ENCODE measurements around the gene PGLYRP1.

PGLYRP1 gene

DNA sequence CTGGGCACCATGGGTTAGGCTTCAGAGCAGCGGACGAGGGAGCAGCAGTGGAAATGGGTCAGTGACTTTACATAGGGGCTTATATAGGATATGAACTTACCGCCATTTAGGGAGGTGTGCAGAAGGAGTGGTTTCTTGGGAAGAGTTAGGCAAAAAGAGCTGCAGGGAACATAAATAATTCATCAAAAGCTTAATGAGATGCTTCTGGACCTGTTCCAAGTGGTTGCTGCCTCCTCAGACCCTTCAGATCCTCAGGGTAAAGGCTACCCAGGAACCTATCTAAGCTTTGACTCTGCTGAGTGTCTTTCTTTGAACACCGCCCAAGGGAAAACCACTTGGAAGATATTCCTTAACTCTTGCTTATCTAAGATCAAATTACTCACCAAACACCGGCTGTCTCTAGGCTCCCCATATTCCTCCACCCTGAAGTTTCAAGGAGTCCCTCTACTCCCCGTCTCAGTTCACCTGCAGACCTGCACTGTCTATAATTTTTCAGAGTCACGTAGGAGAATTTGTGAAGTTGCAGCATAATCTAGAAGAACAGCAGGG lies 18.2 kb upstream of the PGLYRP1 start, which contains the start of gene IGFL4:
IGFL4 (minus strand) TSS at position 51 of the 549 bp plus-strand sequence; CDS start at position 11, 40 bp downstream.
- H3K36me3 Mint-ChIP-seq (ENCODE audit: low read depth), result no peaks in the 10 kb centered on the region
- peaks cover 51% of the 10 kb centered on the region for H3K27me3 Mint-ChIP-seq
- H3K27ac Mint-ChIP-seq, result no peak within 1 kb of the TSS
- DNase-seq (no peak), ATAC-seq (no peak)
- no peaks in the 10 kb centered on the region for H3K4me1 Mint-ChIP-seq
- H3K4me3 Mint-ChIP-seq, result no peak within 1 kb of the TSS
- no peaks in the 10 kb centered on the region for H3K9me3 Mint-ChIP-seq

DNA sequence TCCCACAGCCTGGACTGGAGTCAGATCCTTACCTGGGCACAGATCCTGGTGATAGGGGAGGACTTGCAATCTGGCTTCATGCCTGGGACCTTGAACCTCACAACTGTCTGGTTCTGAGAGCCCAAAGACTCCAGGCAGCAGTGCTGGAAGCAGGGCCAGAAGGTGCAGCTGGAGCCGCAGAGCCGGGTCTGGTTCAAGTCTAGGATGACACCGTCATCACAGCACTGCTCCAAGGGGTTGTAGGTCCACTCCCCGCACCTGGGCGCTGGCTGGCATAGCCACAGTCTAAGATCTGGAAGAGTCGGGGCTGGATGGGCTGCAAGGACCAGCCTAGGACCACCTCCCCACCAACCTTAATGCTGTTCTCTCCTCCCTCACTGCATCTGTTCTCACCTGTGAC lies 17.3 kb upstream of the PGLYRP1 start:
- no peak for ATAC-seq
- Mint-ChIP-seq H3K4me1 (no peaks in the 10 kb centered on the region), H3K36me3 (ENCODE audit: low read depth) (no peaks in the 10 kb centered on the region), H3K27me3 (peaks cover 47% of the 10 kb centered on the region), H3K4me3 (no peak overlapping the region), H3K9me3 (no peaks in the 10 kb centered on the region), H3K27ac (no peak overlapping the region)
- DNase-seq, result no peak

DNA sequence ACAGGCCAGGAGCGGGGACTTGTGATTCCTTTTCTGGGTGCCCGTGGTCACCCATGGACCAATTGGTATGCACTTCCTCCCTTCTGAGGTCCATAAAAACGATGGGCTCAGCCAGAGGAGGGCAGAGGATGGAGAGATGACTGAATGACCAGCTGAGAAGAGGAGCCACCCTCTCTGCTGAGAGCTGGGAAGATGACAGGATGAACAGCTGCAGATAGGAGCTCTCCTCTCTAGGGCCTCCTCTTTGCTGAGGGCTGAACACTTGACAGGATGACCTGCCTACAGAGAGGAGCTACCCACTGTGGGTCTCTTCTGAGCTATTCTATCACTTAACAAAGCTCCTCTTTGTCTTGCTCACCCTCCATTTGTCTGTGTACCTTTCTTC lies 13.9 kb upstream of the PGLYRP1 start:
- H3K27me3 Mint-ChIP-seq, result peaks cover 24% of the 10 kb centered on the region
- H3K36me3 Mint-ChIP-seq (ENCODE audit: low read depth), result no peaks in the 10 kb centered on the region
- H3K9me3 Mint-ChIP-seq, result no peaks in the 10 kb centered on the region
- H3K4me3 Mint-ChIP-seq, result no peak overlapping the region
- DNase-seq (no peak), ATAC-seq (no peak)
- H3K27ac Mint-ChIP-seq, result no peak overlapping the region
- H3K4me1 Mint-ChIP-seq, result no peaks in the 10 kb centered on the region

DNA sequence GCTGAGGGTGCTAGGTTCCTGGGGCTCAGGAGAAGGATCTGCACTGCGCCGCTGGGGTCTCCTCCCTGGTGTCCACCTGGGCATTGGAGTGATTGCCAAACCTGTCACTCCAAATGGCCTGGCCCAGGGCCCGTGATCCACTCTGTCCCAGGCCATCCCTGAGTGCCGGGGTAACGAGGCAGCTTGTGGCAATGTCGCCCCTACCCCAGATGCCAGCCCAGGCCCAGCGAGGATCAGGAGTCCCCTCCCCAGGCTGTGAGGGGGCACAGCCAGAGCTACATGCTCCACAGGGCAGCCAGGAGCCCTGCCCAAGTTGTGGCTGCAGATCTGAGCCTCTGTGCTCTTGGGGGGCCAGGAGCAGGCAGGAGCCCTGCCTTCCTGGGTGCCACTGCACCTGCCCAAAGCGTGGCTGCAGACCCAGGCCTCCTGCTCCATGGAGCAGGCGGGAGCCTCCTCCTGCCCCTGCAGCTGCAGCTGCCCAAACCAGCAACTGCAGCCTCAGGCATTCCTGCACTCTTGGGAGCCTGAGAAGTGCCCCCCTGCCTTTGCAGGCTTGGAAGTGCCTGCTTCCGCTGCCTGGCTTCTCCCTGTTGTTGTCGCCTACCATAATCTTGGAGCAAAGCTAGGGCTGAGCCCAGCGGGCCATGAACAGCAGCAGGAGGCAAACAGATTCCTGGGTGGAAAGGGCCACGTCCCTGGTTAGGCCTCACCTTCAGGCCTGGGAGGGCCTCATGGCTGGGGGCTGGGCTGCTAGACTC lies 13.3 kb upstream of the PGLYRP1 start:
- Mint-ChIP-seq H3K27ac (no peak overlapping the region), H3K27me3 (peaks cover 20% of the 10 kb centered on the region), H3K36me3 (ENCODE audit: low read depth) (no peaks in the 10 kb centered on the region), H3K4me3 (no peak overlapping the region), H3K4me1 (no peaks in the 10 kb centered on the region), H3K9me3 (no peaks in the 10 kb centered on the region)
- DNase-seq (no peak), ATAC-seq (no peak)

DNA sequence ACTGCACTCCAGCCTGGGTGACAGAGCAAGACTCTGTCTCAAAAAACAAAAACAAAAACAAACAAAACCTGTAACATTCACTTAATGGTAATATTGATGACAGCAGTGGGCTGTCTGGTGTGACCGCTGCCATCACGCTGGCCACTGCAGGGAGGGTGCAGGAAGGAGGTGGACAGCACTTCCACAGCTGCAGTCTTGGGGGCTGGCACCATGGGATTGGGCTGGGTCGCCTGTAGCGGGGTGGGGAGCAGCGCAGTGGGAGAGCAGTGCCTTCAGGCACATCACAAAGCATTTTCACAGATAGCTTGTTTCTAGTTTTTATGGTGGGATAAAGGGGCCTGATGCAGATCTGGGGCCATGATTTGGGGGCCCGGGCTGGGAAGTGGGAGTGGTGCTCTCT lies 12.7 kb upstream of the PGLYRP1 start:
- no peaks in the 10 kb centered on the region for H3K36me3 Mint-ChIP-seq (ENCODE audit: low read depth)
- ATAC-seq (no peak), DNase-seq (no peak)
- H3K4me1 Mint-ChIP-seq, result no peaks in the 10 kb centered on the region
- peaks cover 15% of the 10 kb centered on the region for H3K27me3 Mint-ChIP-seq
- no peaks in the 10 kb centered on the region for H3K9me3 Mint-ChIP-seq
- H3K4me3 Mint-ChIP-seq, result no peak overlapping the region
- no peak overlapping the region for H3K27ac Mint-ChIP-seq

DNA sequence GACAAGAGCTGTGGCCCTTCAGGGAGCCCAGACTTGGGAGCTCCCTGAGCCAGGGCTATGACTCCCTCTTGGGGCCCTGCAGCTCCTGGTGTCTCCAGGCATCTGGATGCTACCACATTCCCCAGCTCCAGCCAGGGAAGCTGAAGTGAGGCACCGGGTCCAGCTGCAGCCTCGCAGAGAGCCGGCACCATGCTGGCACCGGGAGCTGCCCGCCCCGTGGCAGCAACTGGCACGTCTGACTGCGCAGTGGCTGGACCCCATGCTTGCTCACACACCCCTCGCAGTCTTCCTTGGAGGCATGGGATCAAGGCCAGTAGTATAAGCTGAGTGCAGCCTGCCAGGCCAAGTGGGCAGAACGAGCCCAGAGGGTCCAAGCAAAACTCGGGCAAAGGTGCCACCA lies 10.5 kb upstream of the PGLYRP1 start:
- ATAC-seq (no peak), DNase-seq (no peak)
- no peaks in the 10 kb centered on the region for H3K9me3 Mint-ChIP-seq
- peaks cover 2% of the 10 kb centered on the region for H3K4me1 Mint-ChIP-seq
- no peak overlapping the region for H3K27ac Mint-ChIP-seq
- H3K36me3 Mint-ChIP-seq (ENCODE audit: low read depth), result no peaks in the 10 kb centered on the region
- peaks cover 14% of the 10 kb centered on the region for H3K27me3 Mint-ChIP-seq
- no peak overlapping the region for H3K4me3 Mint-ChIP-seq

DNA sequence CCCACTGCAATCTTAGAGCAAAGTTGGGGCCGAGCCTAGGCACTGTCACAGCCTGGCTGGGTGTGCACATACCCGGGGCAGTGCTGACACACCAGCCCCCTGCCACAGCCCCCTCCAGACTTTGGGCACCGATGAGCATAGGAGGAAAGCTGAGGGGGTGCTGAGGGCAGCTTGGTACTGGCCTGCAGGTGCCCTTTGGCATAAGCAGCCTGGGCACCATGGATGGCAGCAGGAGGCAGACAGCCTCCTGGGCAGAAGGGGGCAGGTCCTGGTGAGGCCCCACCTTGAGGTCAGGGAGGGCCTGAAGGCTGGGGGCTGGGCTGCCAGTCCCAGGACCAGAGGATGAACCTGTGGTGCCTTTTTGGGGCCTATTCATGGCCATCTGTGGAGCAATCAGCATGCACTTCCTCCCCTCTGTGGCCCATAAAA lies 9.8 kb upstream of the PGLYRP1 start:
- H3K27me3 Mint-ChIP-seq, result peaks cover 14% of the 10 kb centered on the region

DNA sequence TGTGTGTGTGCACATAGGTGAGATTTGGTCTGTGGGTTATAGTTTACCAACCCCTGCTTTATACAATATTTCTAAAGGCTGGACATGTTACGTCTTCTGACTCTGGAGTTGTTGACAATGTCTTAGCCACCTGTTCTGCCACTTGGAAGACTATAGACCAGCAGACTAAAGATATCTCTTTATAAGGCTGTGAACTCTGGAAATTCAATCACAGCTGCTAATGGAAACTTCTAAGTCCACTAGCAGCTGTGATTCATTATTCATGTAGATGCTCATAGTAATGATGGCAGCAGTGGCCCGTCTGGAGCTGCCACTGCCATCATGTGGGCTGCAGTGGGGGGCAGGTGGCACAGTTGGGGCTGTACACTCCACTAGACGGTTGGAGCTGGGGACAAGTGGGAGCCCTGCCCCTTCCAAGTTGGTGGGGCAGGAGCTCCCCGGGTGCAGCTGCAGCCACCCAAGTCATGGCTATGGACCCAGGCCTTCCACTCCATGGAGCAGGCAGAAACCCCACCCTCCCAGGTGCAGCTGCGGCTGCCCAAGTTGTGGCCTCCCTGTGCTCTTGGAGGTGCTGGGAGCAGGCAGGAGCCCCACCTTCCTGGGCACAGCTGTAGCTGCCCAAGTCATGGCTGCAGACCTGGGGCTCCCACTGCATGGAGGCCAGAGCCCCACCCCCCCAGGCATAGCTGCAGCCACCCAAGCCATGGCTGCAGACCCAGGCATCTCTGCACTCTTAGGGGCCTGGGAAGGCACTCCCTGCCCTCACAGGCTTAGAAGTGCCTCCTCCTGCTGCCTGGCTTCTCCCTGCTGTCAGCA lies 9.1 kb upstream of the PGLYRP1 start:
- H3K4me3 Mint-ChIP-seq, result no peak overlapping the region
- H3K9me3 Mint-ChIP-seq, result no peaks in the 10 kb centered on the region
- ATAC-seq, result no peak

More for the DNA sequence above, 9.8 kb upstream of the PGLYRP1 start:
- H3K4me1 Mint-ChIP-seq, result peaks cover 2% of the 10 kb centered on the region
- DNase-seq (no peak), ATAC-seq (no peak)
- no peaks in the 10 kb centered on the region for H3K9me3 Mint-ChIP-seq
- H3K36me3 Mint-ChIP-seq (ENCODE audit: low read depth), result no peaks in the 10 kb centered on the region
- H3K4me3 Mint-ChIP-seq, result no peak overlapping the region
- no peak overlapping the region for H3K27ac Mint-ChIP-seq

DNA sequence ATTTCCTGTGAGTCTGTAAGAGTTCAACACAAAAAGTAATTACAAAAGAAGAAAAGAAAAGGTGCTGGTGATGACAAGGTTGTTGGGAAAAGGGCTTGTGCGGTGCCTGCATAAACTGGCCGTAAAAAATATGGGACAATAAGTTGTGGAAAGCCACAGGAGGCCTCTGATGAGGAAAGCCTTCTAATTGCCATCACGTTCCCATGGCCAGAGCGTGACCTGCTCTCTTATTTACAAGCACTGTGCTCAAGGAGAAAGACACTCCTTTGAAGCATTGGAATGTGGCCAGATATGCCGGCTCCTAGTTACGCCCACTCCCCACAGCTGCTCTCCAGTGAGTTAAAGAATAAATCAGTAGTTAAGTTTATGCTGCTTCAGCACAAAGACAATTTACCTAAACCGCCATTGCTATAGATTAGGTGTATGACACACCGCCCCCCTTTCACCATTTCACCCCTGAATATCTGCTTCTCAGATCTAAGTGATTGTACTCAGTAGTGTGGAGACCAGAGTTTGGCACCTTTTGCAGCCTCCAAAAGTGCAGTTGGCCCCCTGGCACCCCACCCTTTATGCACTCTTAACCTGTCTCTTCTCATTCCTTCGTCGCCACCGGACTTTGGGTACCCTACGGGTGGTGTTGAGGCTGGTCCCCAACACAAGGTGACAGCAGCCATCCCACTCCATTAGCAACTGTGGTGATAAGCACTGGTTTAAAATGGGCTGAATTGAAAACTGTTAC lies 8.1 kb upstream of the PGLYRP1 start:
- H3K4me3 Mint-ChIP-seq, result no peak overlapping the region
- H3K4me1 Mint-ChIP-seq, result peaks cover 11% of the 10 kb centered on the region
- H3K36me3 Mint-ChIP-seq (ENCODE audit: low read depth), result no peaks in the 10 kb centered on the region
- H3K9me3 Mint-ChIP-seq, result no peaks in the 10 kb centered on the region
- H3K27me3 Mint-ChIP-seq, result peaks cover 24% of the 10 kb centered on the region
- DNase-seq (no peak), ATAC-seq (no peak)
- no peak overlapping the region for H3K27ac Mint-ChIP-seq

More for the DNA sequence above, 9.1 kb upstream of the PGLYRP1 start:
- DNase-seq, result no peak
- Mint-ChIP-seq H3K27me3 (peaks cover 14% of the 10 kb centered on the region), H3K36me3 (ENCODE audit: low read depth) (no peaks in the 10 kb centered on the region), H3K27ac (no peak overlapping the region), H3K4me1 (peaks cover 2% of the 10 kb centered on the region)

DNA sequence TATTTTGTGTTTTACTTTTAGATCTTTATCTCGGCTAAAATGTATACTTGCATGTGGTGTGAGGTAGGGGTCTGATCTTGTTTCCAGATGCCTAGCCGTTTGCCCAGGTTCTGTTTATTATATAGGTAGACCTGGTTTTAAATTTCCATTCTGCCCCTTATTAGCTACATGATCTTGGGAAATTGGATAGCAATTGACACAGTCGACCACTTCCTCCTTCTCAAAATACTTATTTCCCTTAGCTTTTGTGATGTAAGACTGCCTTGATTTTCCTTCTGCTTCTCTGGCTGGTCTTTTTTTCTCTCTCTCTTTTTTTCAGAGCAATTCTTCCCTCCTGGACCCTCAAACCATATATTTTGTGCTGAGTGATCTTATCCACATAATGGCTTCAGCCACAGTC lies 3.0 kb upstream of the PGLYRP1 start:
- H3K9me3 Mint-ChIP-seq, result no peaks in the 10 kb centered on the region
- peaks cover 41% of the 10 kb centered on the region for H3K27me3 Mint-ChIP-seq

DNA sequence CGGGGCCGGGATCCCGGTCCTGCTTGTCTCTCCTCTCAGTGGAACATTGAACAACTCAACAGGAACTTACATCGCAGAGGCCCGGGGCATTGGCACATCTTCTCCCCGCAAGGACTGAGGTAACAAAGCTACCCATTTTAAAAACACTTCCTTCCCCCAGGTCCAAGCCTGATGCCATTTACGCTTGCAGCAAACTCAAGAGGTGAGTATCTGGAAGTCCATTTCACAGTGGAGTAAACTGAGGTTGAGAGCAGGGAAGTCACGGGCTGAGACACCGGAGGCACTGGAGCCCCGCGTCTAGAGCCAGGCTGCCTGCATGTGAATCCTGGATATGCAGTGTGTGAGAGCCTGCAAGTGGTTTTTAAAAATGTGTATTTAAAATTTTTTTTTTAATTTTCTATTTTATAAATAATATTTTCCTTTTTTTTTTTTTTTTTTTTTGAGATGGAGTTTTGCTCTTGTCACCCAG lies 492 bp upstream of the PGLYRP1 start:
- Mint-ChIP-seq H3K27ac (no peak overlapping the region), H3K27me3 (peaks cover 31% of the 10 kb centered on the region), H3K9me3 (no peaks in the 10 kb centered on the region), H3K4me3 (no peak overlapping the region), H3K4me1 (peaks cover 14% of the 10 kb centered on the region), H3K36me3 (ENCODE audit: low read depth) (no peaks in the 10 kb centered on the region)
- no peak for ATAC-seq
- no peak for DNase-seq

More for the DNA sequence above, 3.0 kb upstream of the PGLYRP1 start:
- Mint-ChIP-seq H3K4me3 (no peak overlapping the region), H3K27ac (no peak overlapping the region), H3K4me1 (peaks cover 16% of the 10 kb centered on the region), H3K36me3 (ENCODE audit: low read depth) (no peaks in the 10 kb centered on the region)
- DNase-seq (no peak), ATAC-seq (no peak)

DNA sequence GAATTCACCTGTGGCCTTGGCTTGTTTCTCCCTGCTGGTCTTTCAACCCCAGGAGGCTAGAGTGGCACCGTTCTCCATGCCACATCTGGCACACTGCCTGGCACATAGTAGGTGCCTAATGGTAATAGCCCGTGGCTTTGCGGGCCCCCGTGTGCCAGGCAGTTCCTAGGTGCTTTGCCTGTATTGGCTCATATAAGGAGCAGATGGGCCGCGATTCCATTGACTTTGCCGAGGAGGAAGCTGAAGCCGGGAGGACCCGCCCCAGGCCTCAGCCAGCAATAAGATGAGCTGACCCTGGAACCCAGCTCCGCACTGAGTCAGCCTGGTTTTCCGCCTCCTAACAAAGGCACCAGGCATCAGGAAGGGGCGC lies 807 bp downstream of the PGLYRP1 start:
- Mint-ChIP-seq H3K36me3 (ENCODE audit: low read depth) (no peaks in the 10 kb centered on the region), H3K4me1 (peaks cover 15% of the 10 kb centered on the region), H3K9me3 (no peaks in the 10 kb centered on the region), H3K27ac (no peak overlapping the region), H3K27me3 (peaks cover 31% of the 10 kb centered on the region), H3K4me3 (no peak overlapping the region)
- DNase-seq (no peak), ATAC-seq (no peak)

DNA sequence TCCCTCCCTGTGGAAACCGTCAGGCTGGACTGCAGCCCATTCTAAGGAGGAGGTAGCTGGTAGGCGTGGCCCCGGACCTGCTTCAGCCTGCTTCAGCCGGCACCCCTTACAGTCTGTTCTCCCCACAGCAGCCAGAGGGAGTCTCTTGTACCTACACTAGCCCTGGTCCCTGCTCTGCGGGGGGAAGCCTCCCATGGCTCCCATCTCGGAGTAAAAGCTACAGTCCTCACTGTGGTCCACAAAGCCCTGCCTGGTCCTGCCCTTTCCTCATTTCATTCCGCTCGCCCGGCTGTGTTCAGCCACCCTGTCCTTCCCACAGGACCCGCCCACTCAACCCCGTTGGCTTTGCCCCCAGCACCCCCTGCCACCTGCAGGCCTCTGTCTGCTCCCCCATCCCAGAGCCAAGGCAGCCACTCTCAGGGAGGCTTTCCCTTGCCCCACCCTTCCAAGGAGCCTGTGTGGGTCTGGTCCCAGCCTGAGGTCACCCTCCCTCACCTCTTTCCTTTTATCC lies 1.3 kb downstream of the PGLYRP1 start:
- Mint-ChIP-seq H3K9me3 (no peaks in the 10 kb centered on the region), H3K4me1 (peaks cover 14% of the 10 kb centered on the region), H3K27ac (no peak overlapping the region), H3K4me3 (no peak overlapping the region), H3K27me3 (peaks cover 28% of the 10 kb centered on the region), H3K36me3 (ENCODE audit: low read depth) (no peaks in the 10 kb centered on the region)
- ATAC-seq (no peak), DNase-seq (no peak)

DNA sequence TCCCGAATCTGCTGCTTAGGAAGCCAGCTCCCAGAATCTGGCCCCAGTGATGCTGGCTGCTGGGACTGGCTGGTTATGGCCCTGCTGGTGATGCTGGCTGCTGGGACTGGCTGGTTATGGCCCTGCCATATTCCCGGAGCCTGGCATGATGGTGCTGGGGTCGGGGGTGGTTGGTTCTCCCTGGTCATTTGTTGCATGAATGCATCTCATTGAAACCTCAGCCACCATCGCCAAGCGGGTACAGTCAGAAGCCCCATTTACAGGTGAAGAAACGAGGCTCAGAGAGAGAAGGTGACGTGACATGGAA lies 2.1 kb downstream of the PGLYRP1 start:
- no peaks in the 10 kb centered on the region for H3K36me3 Mint-ChIP-seq (ENCODE audit: low read depth)
- no peak overlapping the region for H3K27ac Mint-ChIP-seq
- peaks cover 24% of the 10 kb centered on the region for H3K27me3 Mint-ChIP-seq
- H3K4me1 Mint-ChIP-seq, result peaks cover 11% of the 10 kb centered on the region
- no peak overlapping the region for H3K4me3 Mint-ChIP-seq
- no peak for ATAC-seq
- no peaks in the 10 kb centered on the region for H3K9me3 Mint-ChIP-seq
- no peak for DNase-seq

All from activated naive CD8-positive, alpha-beta T cell treated with anti-CD3 and anti-CD28 coated beads, Interleukin-2, amount 50 U/mL, for 24 hours (primary cell).